Fibroblast of lung (primary cell): ENCODE data around the gene PBX4.

Experiments
- CTCF ChIP-seq, 2 donors: IDR thresholded peaks in 1 of 2; conservative IDR thresholded peaks in 1 of 2; 1 replicate in 1 of 2; 2 replicates in 1 of 2; pipeline ENCODE4 v1.5.1; 2011 to 2012; ENCODE audit warnings: low read length in 2 of 2, control low read depth in 1 of 2, inconsistent platforms in 1 of 2, low read depth in 1 of 2, mild to moderate bottlenecking in 1 of 2
- EZH2 ChIP-seq: IDR thresholded peaks from 2 replicates; pipeline ENCODE4 v1.5.1; 2012; ENCODE audit warnings: low read length, control low read depth, mild to moderate bottlenecking; ENCODE audit errors: missing control alignments

- no peak for TF ChIP-seq EZH2
- TF ChIP-seq CTCF (conservative IDR thresholded peaks at IDR 0.05 in 1 of 2, IDR thresholded peaks at IDR 0.05 in 1 of 2; ENCODE audit: low read depth in 1 of 2, low read length in 2 of 2) = no peak
These were observed 11.6 kb upstream of the PBX4 start for GRCh38 chr19:19630062-19630414.
